Epidermal melanocyte (primary cell): ENCODE data around the gene MYOM1.
"Not testable (repeated sequence)": the region's sequence is repeated elsewhere in the genome, so short reads cannot be mapped to it uniquely, and the experiment has no call there.

ENCODE experiments used
- DNase-seq: peaks from one replicate; pipeline ENCODE4 v3.0.0; 2011; ENCODE audit warnings: low spot score; ENCODE audit not compliant: insufficient read length

Gene MYOM1

DNA sequence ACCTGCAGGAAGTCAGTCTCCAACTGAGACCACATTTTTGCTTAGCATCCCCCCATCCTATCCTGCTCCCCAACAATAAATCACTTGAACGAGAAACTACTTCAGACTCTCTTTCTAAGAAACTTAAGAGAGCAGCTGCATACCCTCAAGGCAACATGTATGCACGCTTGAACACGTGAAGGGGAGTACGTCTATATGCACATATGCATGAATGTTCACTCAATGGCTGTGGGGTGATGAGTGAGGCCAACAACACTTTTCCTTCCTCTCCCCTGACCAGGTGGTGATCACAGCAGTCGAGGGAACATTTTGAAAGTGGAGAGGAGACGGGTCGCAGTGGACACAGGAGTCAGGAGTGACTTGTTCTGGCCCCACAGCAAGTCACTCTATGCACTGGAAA lies 127.0 kb downstream of the MYOM1 start:
- DNase-seq: no peak

- no peak for DNase-seq
These were observed 130.2 kb downstream of the MYOM1 start for GRCh38 chr18:3089579-3089978.

- DNase-seq: no peak
These were observed 131.3 kb downstream of the MYOM1 start for GRCh38 chr18:3088449-3088848.

DNA sequence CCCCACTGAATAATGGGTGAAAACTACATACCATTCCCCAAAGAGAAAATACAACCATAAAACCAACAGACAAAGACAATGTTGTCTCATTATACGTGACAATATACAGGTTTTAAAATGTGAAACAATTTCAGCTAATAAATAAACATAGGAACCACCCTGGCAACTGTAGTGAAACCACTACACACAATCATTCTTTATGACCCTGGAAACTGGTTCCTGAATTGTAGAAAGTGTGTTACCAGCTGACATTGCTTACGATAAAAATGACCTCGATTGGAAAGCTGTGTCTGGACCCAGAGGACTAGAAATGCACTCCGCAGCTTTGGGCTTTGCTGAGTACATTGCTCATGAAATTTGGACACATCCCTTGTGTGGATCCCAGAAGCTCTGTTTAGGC lies 132.9 kb downstream of the MYOM1 start:
- no peak for DNase-seq

DNA sequence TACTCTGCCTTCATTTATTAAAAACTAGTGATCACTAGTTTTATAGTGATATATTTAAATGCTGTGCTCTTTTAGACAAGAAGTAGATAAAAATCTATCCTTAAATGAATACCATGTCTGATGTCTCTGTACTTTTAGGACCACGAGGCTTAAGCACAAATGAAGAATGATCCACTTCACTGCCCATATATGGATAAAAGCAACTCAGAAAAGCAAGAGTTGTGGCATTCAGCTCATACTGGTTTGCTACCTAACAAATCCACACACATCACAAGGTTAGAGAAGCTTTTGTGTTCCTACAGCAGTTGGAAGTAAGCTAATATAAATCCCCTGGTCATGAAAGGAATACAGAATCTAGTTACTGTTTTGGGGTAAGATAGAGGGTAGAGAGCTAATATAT lies 134.2 kb downstream of the MYOM1 start:
- no peak for DNase-seq

DNA sequence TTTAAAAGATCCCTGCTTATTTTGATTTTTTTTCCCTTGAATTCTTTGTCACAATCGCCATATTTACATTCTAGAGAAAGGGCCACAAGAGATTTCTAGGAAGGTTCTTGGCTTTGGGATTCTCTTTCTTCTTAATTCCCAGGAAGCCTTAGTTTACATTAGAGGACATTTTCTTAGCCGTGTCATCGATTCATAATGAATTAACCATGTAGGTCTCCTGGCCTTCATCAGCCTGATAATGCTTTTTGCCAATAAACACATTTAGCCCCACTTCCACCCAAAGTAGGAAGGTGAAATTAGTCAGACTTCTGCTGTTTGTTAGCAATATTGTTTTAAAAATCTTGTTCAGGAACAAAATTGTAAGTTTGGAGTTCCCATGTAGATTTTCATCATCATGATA lies 135.6 kb downstream of the MYOM1 start:
- DNase-seq: no peak

- no peak for DNase-seq
These were observed 136.0 kb downstream of the MYOM1 start for GRCh38 chr18:3083766-3084165.

GRCh38 chr18:3081584-3081991 lies 138.2 kb downstream of the MYOM1 start:
- DNase-seq: no peak

DNA sequence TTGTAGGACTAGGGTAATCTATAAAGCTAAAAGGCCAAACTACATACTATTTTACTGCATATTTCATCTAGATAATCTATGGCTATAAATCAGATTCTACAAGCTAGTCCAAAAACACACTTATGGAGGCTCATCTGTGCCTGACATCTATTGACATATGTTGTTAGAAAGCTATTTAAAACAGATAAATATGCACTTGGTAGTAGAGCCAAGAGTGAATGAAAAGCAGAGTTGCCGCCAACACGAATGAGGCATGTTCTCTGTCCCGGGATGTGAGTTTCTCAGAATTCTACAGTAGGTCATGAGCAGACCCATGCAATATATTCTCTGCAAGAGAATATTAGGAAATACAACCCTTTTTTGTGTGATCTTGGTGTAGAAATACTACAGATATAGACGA lies 140.1 kb downstream of the MYOM1 start:
- DNase-seq: no peak

DNA sequence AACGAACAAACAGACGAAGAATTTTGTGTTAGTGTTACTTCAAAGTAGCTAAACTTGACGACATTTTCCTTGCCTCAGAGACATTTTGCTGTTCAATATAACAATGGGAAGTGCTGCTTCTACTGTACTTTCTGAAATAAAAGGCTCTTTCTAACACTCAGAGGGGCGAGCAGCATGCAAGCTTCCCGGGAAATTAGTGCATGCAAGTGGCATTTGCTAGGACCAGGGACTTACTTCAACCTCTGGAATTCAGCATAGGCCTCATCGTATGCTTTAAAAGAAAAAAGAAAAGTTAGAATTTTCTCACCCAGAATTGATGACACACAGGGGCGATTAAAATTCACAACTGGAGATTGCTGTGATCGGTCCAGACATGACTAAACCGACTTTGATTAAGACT lies 144.3 kb downstream of the MYOM1 start:
- DNase-seq: no peak

DNA sequence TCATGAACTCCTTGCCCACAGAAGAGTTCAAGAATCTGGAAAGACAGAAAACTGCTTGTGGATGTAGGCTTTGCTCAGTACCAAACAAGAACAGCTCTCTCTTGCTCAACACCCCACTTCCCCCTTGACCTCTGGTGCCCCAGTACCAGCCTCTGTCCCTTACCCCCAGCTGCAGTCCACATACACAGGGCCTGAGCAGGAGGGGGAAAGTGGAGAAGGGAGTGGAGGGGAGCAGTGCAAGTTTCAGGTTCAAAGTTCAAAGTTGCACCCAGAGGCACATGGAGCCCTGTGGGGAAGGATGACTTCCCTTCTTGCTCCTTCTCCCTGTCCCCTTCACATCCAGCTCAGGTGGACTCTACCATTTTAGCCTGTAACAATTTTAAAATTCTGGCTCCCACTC lies 145.7 kb downstream of the MYOM1 start:
- no peak for DNase-seq

DNA sequence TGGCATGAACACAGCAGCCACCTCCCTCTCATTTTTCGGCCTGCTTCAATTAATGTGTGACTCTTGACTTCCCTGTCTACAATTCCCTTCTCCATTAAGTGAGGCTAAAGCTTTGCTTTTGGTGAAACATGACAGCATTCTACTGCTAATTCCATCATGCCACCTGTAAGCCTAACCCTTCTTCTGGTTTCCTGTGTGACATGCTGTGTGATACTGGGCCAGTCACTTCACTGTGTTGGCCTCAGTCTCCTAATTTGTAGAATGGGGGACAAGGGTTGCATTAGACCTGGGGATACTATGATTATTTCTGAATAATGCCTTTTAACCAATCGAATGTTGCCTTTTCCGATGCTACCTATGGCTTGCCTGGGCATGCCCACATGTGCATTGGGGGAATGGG lies 146.4 kb downstream of the MYOM1 start:
- not testable (repeated sequence) for DNase-seq

- no peak for DNase-seq
These were observed 148.1 kb downstream of the MYOM1 start for GRCh38 chr18:3071676-3072075.

DNA sequence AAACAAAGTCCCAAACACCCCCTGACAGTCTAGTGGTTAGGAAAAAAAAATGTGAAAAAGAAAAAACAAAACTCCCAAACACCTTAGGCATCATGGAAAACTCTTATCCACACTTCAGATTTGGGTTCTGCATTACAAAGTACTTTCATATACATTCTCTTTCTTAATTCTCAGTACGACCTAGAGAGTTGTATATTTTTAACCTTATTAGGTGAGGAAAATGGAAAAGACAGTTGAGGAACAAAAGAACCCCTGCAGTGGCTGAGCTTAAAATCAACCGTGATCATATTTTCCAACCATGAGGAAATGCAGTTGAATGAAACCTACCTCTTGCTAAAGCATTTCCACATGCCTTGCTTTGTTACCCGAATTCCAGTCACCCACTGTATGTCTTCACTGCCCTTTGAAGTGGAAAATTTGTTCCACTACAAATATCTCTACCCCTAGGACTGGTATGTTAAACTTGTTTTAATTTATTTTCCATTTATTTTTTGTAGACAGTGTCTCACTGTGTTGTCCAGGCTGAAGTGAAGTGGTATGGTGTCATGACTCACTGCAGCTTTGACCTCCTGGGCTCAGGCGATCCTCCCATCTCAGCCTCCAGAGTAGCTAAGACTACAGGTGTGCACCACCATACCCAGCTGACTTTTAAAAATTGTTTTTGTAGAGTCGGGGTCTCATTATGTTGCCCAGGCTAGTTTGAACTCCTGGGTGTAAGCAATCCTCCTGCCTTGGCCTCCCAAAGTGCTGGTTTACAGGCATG lies 149.9 kb downstream of the MYOM1 start:
- no peak for DNase-seq

DNA sequence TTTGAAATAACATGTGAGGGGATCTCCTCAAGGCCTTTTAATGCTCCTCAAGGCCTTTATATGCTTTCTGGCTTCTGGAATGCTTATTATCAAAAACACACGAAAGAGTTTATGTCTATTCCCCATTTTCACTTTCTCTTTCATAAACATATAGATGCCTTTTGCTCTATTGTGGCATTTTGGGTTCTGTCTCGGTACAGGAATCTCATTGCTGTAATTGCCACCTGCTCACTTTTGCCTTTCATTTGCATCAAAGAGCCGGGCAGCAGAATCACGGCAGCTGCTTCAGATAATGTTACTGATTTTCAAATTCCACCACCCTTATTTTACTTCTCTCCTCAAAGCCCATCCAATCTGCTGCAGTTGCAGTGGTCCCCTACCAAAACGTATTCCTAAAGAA lies 152.0 kb downstream of the MYOM1 start:
- DNase-seq: no peak

- no peak for DNase-seq
These were observed 152.6 kb downstream of the MYOM1 start for GRCh38 chr18:3067165-3067661.

DNA sequence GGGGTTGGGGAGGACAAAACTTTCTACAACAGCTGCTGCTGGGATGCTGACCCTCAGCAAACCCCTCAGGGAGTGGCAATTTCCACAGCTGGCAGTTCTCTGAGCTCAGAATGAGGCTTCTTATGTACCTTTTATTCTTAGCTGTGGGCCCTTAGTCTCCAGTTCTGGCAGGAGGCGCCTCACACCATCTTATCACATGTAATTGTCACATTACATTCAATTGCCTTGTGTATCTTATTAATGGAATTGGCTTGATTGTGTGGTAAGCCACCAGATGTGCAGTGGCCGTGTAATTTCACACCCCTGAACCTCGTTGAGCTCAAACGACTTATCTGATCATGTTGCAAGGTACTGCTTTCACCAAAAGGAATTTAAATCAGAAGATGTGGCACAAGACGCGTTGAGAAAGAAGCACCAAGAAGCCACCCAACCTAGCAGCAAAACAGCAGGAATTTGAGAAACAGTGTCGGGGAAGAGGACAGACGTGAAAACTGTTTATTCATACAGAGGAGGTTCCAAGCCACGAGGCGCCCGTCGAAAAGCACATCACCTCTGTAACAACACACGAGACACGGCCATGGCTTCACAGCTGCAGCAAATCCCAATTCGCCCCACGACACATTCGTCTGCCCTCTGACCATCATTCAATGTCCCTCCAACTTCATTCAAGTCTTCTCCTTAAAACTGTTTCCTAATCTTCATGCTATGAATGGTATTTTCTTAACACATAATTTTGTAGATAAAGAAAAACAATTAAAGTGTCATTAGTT lies 153.2 kb downstream of the MYOM1 start:
- no peak for DNase-seq

DNA sequence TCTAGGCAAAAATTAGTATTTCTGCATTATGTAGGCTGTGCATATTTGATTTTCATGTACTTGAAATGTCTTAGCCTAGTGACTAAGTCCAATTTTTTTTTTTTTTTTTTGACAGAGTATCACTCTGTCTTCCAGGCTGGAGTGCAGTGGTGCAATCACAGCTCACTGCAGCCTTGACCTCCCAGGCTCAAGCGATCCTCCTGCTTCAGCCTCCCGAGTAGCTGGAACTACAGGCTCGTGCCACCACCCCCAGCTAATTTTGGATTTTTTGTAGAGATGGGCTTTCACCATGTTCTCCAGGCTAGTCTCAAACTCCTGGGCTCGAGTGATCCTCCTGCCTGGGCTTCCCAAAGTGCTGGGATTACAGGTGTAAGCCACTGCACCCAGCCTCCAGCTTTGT lies 156.0 kb downstream of the MYOM1 start:
- DNase-seq: not testable (repeated sequence)

GRCh38 chr18:3062798-3063680 lies 156.7 kb downstream of the MYOM1 start:
- DNase-seq: no peak

DNA sequence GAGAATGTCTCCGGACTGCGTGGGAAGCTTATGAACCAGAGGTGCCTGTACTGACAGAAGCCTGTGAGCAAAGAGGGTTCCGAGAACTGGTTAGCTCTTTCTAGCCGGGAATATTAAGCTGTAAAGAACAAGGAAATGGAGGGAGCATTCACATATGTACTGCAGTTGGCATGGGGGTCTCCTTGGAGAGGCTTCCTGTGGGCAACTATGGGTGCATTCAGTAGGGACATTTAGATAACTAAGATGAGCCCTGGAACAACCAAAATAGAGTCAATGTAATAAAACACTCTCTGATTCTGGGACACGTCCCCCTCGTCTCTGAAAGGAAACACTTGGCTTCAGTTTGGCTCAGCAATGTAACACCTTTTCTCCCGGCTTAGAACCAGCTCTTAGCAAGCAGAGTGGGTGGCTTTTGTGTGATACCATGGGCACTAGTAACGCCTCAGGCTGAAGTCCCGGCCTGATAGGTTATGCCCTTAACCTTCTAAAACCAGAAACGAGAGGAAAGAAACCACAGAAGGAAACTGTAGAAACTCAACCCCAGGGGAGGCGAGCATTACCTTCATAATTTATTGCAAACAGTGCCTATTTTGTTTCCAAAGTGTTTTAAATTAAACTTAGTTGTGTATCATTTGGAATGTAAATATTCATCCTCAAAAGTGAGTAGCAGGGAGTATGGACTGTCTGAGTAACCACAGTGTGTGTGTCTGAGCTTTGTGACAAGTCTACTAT lies 158.0 kb downstream of the MYOM1 start:
- no peak for DNase-seq
